Keratinocyte (primary cell): ENCODE measurements around the gene GCK.

Experiments
- EZH2 ChIP-seq: IDR thresholded peaks from one replicate; pipeline ENCODE4 v1.6.1; 2012; ENCODE audit warnings: inconsistent platforms, mild to moderate bottlenecking, low read length, moderate library complexity
- TF ChIP-seq, protein P1 (sequence below), 3 experiments: IDR thresholded peaks in 1 of 3; conservative IDR thresholded peaks in 1 of 3; optimal IDR thresholded peaks in 1 of 3; 2 replicates in 2 of 3; 3 replicates in 1 of 3; pipeline versions ENCODE3 to v1.5.1; 2011; ENCODE audit warnings: low read length in 3 of 3, mild to moderate bottlenecking in 3 of 3, moderate library complexity in 2 of 3, control low read depth in 1 of 3, inconsistent platforms in 1 of 3; ENCODE audit not compliant: insufficient read depth in 2 of 3; ENCODE audit errors: extremely low read depth in 1 of 3

DNA sequence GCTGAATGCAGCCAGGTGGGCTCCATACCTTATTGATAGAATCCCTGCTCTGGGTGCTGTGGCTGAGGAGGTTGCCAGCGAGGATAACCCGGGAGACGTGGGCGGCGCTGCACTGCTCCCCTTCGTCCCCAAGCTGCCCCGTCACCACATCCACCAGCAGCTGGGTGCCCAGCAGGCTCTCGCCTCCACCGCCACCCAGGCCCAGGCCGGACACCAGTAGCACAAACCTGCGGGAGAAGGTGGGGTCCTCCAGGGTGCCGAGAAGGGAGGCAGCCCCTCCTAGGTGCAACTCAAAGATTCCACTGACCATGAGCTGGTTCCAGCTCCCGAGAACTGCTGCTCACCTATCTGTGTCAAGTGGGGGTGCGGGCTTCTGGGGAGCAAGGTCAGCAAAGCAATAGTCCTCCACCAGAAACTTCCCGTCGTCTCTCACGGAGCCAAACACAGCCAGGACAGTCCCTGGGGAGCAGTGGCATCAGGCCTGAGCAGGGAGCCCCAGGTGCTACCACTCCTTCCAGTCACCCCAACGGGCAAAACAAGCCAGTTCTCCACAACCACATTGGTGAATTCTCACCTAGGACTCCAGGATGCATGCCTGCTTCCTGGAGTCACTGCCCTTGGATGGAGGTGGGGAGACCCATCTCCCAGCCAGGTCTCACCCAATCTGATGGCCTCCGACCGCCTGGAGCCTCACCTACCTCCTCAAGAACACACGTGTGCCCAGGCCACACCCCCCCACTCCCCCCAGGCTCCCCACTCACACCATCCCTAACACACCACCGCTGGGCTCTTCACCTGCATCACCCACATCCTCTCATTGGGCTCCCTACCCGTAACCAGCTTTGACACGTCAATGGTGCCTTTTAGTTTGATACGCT, 72.2 kb downstream of the GCK start:
- TF ChIP-seq, protein P1, sequence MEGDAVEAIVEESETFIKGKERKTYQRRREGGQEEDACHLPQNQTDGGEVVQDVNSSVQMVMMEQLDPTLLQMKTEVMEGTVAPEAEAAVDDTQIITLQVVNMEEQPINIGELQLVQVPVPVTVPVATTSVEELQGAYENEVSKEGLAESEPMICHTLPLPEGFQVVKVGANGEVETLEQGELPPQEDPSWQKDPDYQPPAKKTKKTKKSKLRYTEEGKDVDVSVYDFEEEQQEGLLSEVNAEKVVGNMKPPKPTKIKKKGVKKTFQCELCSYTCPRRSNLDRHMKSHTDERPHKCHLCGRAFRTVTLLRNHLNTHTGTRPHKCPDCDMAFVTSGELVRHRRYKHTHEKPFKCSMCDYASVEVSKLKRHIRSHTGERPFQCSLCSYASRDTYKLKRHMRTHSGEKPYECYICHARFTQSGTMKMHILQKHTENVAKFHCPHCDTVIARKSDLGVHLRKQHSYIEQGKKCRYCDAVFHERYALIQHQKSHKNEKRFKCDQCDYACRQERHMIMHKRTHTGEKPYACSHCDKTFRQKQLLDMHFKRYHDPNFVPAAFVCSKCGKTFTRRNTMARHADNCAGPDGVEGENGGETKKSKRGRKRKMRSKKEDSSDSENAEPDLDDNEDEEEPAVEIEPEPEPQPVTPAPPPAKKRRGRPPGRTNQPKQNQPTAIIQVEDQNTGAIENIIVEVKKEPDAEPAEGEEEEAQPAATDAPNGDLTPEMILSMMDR (optimal IDR thresholded peaks at IDR 0.05 in 1 of 3, IDR thresholded peaks at IDR 0.05 in 1 of 3, conservative IDR thresholded peaks at IDR 0.05 in 1 of 3; ENCODE audit: extremely low read depth in 1 of 3, insufficient read depth in 2 of 3, low read length in 3 of 3) = no peak
- TF ChIP-seq EZH2 = no peak
